Liver (tissue), 9 donors: Measurements from ENCODE around the gene ROBO4. TPM values are rescaled to one million over a fixed set of nuclear protein-coding genes. Genes with fewer than 3 reads are reported as not detected.

Source experiments
- DNase-seq: peaks from one replicate; pipeline ENCODE4 v3.0.0-alpha.2; 2017; ENCODE audit warnings: low spot score
- H3K27ac ChIP-seq, 2 donors: one replicate each; pipeline ENCODE4 v1.7.0; 2013; ENCODE audit warnings: inconsistent platforms in 2 of 2, low read length in 2 of 2, control low read depth in 1 of 2, low read depth in 1 of 2, mild to moderate bottlenecking in 1 of 2
- H3K27me3 ChIP-seq, 4 donors: one replicate each; pipeline versions ENCODE4 v1.6.1 to v1.7.0; 2013; ENCODE audit warnings: low read length in 3 of 4, inconsistent platforms in 1 of 4, mild to moderate bottlenecking in 1 of 4, moderate library complexity in 1 of 4; ENCODE audit not compliant: control insufficient read depth in 4 of 4, insufficient read depth in 4 of 4
- H3K36me3 ChIP-seq, 4 donors: one replicate each; pipeline versions ENCODE4 v1.6.1 to v1.7.0; 2013; ENCODE audit warnings: low read length in 3 of 4, mild to moderate bottlenecking in 3 of 4, low read depth in 1 of 4, moderate library complexity in 1 of 4; ENCODE audit not compliant: control insufficient read depth in 4 of 4, insufficient read depth in 3 of 4
- H3K4me1 ChIP-seq, 4 donors: one replicate each; pipeline versions ENCODE4 v1.6.1 to v1.7.0; 2013; ENCODE audit warnings: low read length in 3 of 4, mild to moderate bottlenecking in 3 of 4, moderate library complexity in 1 of 4; ENCODE audit not compliant: control insufficient read depth in 4 of 4, insufficient read depth in 4 of 4
- H3K4me3 ChIP-seq, 3 donors: one replicate each; pipeline versions ENCODE4 v1.6.1 to v1.7.0; 2013; ENCODE audit warnings: low read length in 3 of 3, control low read depth in 1 of 3, low read depth in 1 of 3, mild to moderate bottlenecking in 1 of 3
- H3K9ac ChIP-seq, 2 donors: one replicate each; pipeline ENCODE4 v1.7.0; 2013; ENCODE audit warnings: low read length in 2 of 2, mild to moderate bottlenecking in 2 of 2, moderate library complexity in 2 of 2, control low read depth in 1 of 2, low read depth in 1 of 2
- H3K9me3 ChIP-seq, 4 donors: one replicate each; pipeline versions ENCODE4 v1.6.1 to v1.7.0; 2013; ENCODE audit warnings: low read length in 3 of 4; ENCODE audit not compliant: control insufficient read depth in 4 of 4
- EGR1 ChIP-seq, 2 donors: IDR thresholded peaks; 2 replicates each; pipeline ENCODE4 v1.6.1; 2016 to 2018; ENCODE audit warnings: antibody characterized with exemption in 2 of 2, low read depth in 2 of 2
- FOXA1 ChIP-seq: IDR thresholded peaks from 2 replicates; pipeline ENCODE4 v1.6.1; 2016; ENCODE audit warnings: antibody characterized with exemption
- FOXA2 ChIP-seq: IDR thresholded peaks from 2 replicates; pipeline ENCODE4 v1.6.1; 2016; ENCODE audit warnings: antibody characterized with exemption
- HNF4A ChIP-seq, 2 donors: conservative IDR thresholded peaks; 2 replicates each; pipeline ENCODE4 v1.6.1; 2016; ENCODE audit warnings: antibody characterized with exemption in 2 of 2, mild to moderate bottlenecking in 2 of 2
- HNF4G ChIP-seq: IDR thresholded peaks from 2 replicates; pipeline ENCODE4 v1.6.1; 2016; ENCODE audit warnings: antibody characterized with exemption
- RAD21 ChIP-seq, 2 donors: IDR thresholded peaks; 2 replicates each; pipeline ENCODE4 v1.6.1; 2016; ENCODE audit warnings: antibody characterized with exemption in 2 of 2, mild to moderate bottlenecking in 2 of 2
- RXRA ChIP-seq, 2 donors: IDR thresholded peaks; 2 replicates each; pipeline ENCODE4 v1.6.1; 2017 to 2018; ENCODE audit warnings: antibody characterized with exemption in 2 of 2, mild to moderate bottlenecking in 1 of 2
- SP1 ChIP-seq: IDR thresholded peaks from 2 replicates; pipeline ENCODE4 v1.6.1; 2018; ENCODE audit warnings: antibody characterized with exemption, mild to moderate bottlenecking
- TAF1 ChIP-seq: conservative IDR thresholded peaks from 2 replicates; pipeline ENCODE4 v1.6.1; 2016; ENCODE audit warnings: antibody characterized with exemption, mild to moderate bottlenecking
- YY1 ChIP-seq: IDR thresholded peaks from 2 replicates; pipeline ENCODE4 v1.6.1; 2016; ENCODE audit warnings: antibody characterized with exemption, mild to moderate bottlenecking
- WGBS: extraction: QIAGEN DNeasy Blood & Tissue Kit; methylation state at CpG from one replicate; pipeline ENCODE4 v1.1.7; 2013; 5-methylcytosine and 5-hydroxymethylcytosine counted together
- polyA plus RNA-seq, 2 donors: library from polyadenylated mRNA; stranded (reverse) in 1 of 2; unstranded in 1 of 2; fragments of 200-250 nt in 1 of 2; fragments of >200 nt in 1 of 2; fragmentation: Nextera tagmentation in 1 of 2; extraction: Ambion mirVana in 1 of 2; gene quantifications; one replicate each; pipeline versions ENCODE4 v1.2.1 to v1.2.3, GENCODE V29; 2013 to 2015
- total RNA-seq, 2 donors: library from RNA; depleted of rRNA; stranded (reverse); fragments of >200 nt; gene quantifications; one replicate each; pipeline ENCODE4 v1.2.3, GENCODE V29; 2014
- TF ChIP-seq, protein P1 (sequence below): IDR thresholded peaks from 2 replicates; pipeline ENCODE4 v1.6.1; 2016; ENCODE audit warnings: antibody characterized with exemption
- TF ChIP-seq, protein P2 (sequence below): IDR thresholded peaks from 2 replicates; pipeline ENCODE4 v1.6.1; 2016; ENCODE audit warnings: antibody characterized with exemption
- TF ChIP-seq, protein P3 (sequence below): IDR thresholded peaks from 2 replicates; pipeline ENCODE4 v1.6.1; 2016; ENCODE audit warnings: antibody characterized with exemption, mild to moderate bottlenecking
- TF ChIP-seq, protein P4 (sequence below): fragments of 150-350 bp; IDR thresholded peaks from 2 replicates; pipeline ENCODE4 v1.5.1; 2017; ENCODE audit warnings: improper control_type of control experiment, low read depth, low read length; ENCODE audit not compliant: missing input control
- donor health status: healthy.
- donor health status: healthy.
- donor health status: healthy.
- donor health status: healthy.
- donor health status: healthy.

ROBO4 gene
- total and polyA plus RNA-seq, 4 donors, result 2.5 to 17.2 (median 7.6) TPM

DNA sequence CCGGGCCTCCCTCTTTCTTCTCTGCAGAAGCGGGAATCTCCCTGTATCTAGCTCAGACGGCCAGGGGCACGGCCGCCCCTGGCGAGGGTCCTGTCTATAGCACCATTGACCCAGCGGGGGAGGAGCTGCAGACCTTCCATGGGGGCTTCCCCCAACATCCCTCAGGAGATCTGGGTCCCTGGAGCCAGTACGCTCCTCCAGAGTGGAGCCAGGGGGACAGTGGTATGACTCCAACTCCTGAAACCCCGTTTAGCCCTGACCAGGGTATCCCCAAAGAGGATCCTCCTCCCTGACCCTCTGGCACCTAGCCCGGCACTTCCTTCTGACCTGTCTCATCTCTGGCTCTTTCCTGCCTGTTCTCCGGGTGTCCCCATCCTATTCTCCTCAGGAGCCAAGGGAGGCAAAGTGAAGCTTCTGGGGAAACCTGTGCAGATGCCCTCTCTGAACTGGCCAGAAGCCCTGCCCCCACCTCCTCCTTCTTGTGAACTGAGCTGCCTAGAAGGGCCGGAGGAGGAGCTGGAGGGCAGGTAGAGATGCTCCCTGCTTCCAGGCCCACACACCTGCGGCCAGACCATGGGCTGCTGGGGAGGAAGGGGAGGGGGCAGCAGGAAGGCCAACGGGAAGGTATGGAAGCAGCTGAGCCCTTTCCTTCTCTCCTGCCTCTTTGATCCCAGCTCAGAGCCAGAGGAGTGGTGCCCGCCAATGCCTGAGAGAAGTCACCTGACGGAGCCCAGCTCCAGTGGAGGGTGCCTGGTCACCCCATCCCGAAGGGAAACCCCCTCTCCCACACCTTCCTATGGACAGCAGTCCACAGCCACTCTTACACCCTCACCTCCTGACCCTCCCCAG lies 19.5 kb downstream of the ROBO4 start:
- Histone ChIP-seq H3K9me3 (no peaks in the 10 kb centered on the region), H3K4me1 (peaks cover 0 to 25% (median 17%) of the 10 kb centered on the region in 4 donors), H3K27me3 (no peaks in the 10 kb centered on the region), H3K9ac (no peak overlapping the region), H3K4me3 (no peak overlapping the region), H3K36me3 (no peaks in the 10 kb centered on the region), H3K27ac (no peak overlapping the region)
- no peak for DNase-seq
- TF ChIP-seq, protein P1, sequence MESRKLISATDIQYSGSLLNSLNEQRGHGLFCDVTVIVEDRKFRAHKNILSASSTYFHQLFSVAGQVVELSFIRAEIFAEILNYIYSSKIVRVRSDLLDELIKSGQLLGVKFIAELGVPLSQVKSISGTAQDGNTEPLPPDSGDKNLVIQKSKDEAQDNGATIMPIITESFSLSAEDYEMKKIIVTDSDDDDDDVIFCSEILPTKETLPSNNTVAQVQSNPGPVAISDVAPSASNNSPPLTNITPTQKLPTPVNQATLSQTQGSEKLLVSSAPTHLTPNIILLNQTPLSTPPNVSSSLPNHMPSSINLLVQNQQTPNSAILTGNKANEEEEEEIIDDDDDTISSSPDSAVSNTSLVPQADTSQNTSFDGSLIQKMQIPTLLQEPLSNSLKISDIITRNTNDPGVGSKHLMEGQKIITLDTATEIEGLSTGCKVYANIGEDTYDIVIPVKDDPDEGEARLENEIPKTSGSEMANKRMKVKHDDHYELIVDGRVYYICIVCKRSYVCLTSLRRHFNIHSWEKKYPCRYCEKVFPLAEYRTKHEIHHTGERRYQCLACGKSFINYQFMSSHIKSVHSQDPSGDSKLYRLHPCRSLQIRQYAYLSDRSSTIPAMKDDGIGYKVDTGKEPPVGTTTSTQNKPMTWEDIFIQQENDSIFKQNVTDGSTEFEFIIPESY, result no peak
- TF ChIP-seq, protein P2, sequence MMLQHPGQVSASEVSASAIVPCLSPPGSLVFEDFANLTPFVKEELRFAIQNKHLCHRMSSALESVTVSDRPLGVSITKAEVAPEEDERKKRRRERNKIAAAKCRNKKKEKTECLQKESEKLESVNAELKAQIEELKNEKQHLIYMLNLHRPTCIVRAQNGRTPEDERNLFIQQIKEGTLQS, result no peak
- TF ChIP-seq EGR1 (IDR thresholded peaks at IDR 0.05; ENCODE audit: low read depth in 2 of 2) (no peak), TAF1 (no peak), YY1 (no peak), FOXA2 (no peak), SP1 (no peak), HNF4A (conservative IDR thresholded peaks at IDR 0.05) (no peak), RAD21 (IDR thresholded peaks at IDR 0.05) (no peak)
- WGBS, result 78% methylated on average over 17 of the region's 17 CpGs

DNA sequence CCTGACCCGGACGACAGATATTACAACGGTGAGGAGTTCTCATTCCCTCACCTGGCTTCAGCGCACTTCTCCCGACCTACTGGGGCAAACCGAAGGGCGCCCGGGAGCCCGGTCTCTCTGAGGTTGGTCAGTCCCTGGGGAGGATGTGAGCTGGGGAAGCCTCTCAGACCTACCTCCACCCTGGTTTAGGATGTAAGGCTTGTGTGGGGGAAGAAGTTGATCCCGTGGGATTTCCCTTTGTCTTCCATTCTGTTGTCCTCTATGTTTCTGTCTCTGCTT lies 20.1 kb downstream of the ROBO4 start:
- no peak for TF ChIP-seq YY1
- TF ChIP-seq, protein P3, sequence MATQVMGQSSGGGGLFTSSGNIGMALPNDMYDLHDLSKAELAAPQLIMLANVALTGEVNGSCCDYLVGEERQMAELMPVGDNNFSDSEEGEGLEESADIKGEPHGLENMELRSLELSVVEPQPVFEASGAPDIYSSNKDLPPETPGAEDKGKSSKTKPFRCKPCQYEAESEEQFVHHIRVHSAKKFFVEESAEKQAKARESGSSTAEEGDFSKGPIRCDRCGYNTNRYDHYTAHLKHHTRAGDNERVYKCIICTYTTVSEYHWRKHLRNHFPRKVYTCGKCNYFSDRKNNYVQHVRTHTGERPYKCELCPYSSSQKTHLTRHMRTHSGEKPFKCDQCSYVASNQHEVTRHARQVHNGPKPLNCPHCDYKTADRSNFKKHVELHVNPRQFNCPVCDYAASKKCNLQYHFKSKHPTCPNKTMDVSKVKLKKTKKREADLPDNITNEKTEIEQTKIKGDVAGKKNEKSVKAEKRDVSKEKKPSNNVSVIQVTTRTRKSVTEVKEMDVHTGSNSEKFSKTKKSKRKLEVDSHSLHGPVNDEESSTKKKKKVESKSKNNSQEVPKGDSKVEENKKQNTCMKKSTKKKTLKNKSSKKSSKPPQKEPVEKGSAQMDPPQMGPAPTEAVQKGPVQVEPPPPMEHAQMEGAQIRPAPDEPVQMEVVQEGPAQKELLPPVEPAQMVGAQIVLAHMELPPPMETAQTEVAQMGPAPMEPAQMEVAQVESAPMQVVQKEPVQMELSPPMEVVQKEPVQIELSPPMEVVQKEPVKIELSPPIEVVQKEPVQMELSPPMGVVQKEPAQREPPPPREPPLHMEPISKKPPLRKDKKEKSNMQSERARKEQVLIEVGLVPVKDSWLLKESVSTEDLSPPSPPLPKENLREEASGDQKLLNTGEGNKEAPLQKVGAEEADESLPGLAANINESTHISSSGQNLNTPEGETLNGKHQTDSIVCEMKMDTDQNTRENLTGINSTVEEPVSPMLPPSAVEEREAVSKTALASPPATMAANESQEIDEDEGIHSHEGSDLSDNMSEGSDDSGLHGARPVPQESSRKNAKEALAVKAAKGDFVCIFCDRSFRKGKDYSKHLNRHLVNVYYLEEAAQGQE, result no peak
- TF ChIP-seq RXRA (IDR thresholded peaks at IDR 0.05), result no peak
- TF ChIP-seq FOXA1, result no peak
- no peak for TF ChIP-seq EGR1 (IDR thresholded peaks at IDR 0.05; ENCODE audit: low read depth in 2 of 2)
- no peak for TF ChIP-seq HNF4G
- TF ChIP-seq, protein P4, sequence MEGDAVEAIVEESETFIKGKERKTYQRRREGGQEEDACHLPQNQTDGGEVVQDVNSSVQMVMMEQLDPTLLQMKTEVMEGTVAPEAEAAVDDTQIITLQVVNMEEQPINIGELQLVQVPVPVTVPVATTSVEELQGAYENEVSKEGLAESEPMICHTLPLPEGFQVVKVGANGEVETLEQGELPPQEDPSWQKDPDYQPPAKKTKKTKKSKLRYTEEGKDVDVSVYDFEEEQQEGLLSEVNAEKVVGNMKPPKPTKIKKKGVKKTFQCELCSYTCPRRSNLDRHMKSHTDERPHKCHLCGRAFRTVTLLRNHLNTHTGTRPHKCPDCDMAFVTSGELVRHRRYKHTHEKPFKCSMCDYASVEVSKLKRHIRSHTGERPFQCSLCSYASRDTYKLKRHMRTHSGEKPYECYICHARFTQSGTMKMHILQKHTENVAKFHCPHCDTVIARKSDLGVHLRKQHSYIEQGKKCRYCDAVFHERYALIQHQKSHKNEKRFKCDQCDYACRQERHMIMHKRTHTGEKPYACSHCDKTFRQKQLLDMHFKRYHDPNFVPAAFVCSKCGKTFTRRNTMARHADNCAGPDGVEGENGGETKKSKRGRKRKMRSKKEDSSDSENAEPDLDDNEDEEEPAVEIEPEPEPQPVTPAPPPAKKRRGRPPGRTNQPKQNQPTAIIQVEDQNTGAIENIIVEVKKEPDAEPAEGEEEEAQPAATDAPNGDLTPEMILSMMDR, result no peak
- TF ChIP-seq SP1, result no peak
- H3K9me3 ChIP-seq, result no peaks in the 10 kb centered on the region
- peaks cover 0 to 2% (median 0%) of the 10 kb centered on the region in 4 donors for H3K27me3 ChIP-seq
- H3K4me3 ChIP-seq, result no peak overlapping the region
- WGBS, result 72% methylated on average over 10 of the region's 10 CpGs
- H3K9ac ChIP-seq, result no peak overlapping the region
- no peak for DNase-seq
- no peaks in the 10 kb centered on the region for H3K36me3 ChIP-seq
- peaks cover 0 to 19% (median 11%) of the 10 kb centered on the region in 4 donors for H3K4me1 ChIP-seq
- no peak overlapping the region for H3K27ac ChIP-seq
